ENCODE results near the gene GLB1L3.

- TF ChIP-seq FOS (IDR thresholded peaks at IDR 0.05; ENCODE audit: borderline replicate concordance, insufficient read depth, low read length) (no peak), CTCF (IDR thresholded peaks at IDR 0.05; ENCODE audit: extremely low read depth in 1 of 2, insufficient read depth in 1 of 2, low read depth in 1 of 2, low read length in 2 of 2) (no peak), POLR2A (IDR thresholded peaks at IDR 0.05; ENCODE audit: low read depth, low read length) (no peak), MYC (IDR thresholded peaks at IDR 0.05; ENCODE audit: low read depth, low read length) (no peak), EZH2 (IDR thresholded peaks at IDR 0.05; ENCODE audit: borderline replicate concordance, low read depth, low read length, severe bottlenecking) (no peak), MAX (IDR thresholded peaks at IDR 0.05; ENCODE audit: insufficient read depth, insufficient read length) (no peak)
Observed at GRCh38 chr11:134349802-134350355, 73.7 kb downstream of the GLB1L3 start.
